ENCODE results near the gene CCDC69. TPM values are rescaled to one million over a fixed set of nuclear protein-coding genes. Genes with fewer than 3 reads are reported as not detected.
A peak's percentile ranks its signal among the peaks of the same experiment; 100 is the strongest.

CCDC69 gene
- total RNA-seq, 1 donor from 2014 or later, result 20.0 TPM

- DNase-seq (ENCODE audit: low spot score), result no peak
Observed at GRCh38 chr5:151143645-151144044, 80.2 kb downstream of the CCDC69 start.

- DNase-seq (ENCODE audit: low spot score), result no peak
Observed at GRCh38 chr5:151142933-151143332, 81.0 kb downstream of the CCDC69 start.

- DNase-seq (ENCODE audit: low spot score), result peak; percentile 52
Observed at GRCh38 chr5:151141535-151141934, 82.4 kb downstream of the CCDC69 start.

GRCh38 chr5:151140686-151141459 lies 83.0 kb downstream of the CCDC69 start:
- no peak for DNase-seq (ENCODE audit: low spot score)

GRCh38 chr5:151139646-151140045 lies 84.2 kb downstream of the CCDC69 start:
- no peak for DNase-seq (ENCODE audit: low spot score)

GRCh38 chr5:151139015-151139414 lies 84.9 kb downstream of the CCDC69 start:
- DNase-seq (ENCODE audit: low spot score), result no peak

GRCh38 chr5:151138114-151138513 lies 85.8 kb downstream of the CCDC69 start:
- no peak for DNase-seq (ENCODE audit: low spot score)

- no peak for DNase-seq (ENCODE audit: low spot score)
Observed at GRCh38 chr5:151137067-151137825, 86.6 kb downstream of the CCDC69 start.

- peak; percentile 61 for DNase-seq (ENCODE audit: low spot score)
Observed at GRCh38 chr5:151134228-151134627, 89.7 kb downstream of the CCDC69 start.

- DNase-seq (ENCODE audit: low spot score), result peak; percentile 35
Observed at GRCh38 chr5:151132963-151133362, 90.9 kb downstream of the CCDC69 start.

Other genes with a start within 250 kb of the CCDC69 start
- gene GPX3, start 203.5 kb downstream of the CCDC69 start, total RNA-seq (ENCODE audit: insufficient read depth, low replicate concordance), result 32.7 TPM
- gene TNIP1, start 143.1 kb downstream of the CCDC69 start, total RNA-seq (ENCODE audit: insufficient read depth, low replicate concordance), result 58.7 TPM
- 293 TPM for gene ANXA6, start 66.3 kb downstream of the CCDC69 start, total RNA-seq (ENCODE audit: insufficient read depth, low replicate concordance)
- gene GM2A, start 29.1 kb upstream of the CCDC69 start, total RNA-seq (ENCODE audit: insufficient read depth, low replicate concordance), result 26.2 TPM
- 1.4 TPM for gene SLC36A3, start 79.7 kb upstream of the CCDC69 start, total RNA-seq (ENCODE audit: insufficient read depth, low replicate concordance)
- 1.7 TPM for gene SLC36A2, start 123.5 kb upstream of the CCDC69 start, total RNA-seq (ENCODE audit: insufficient read depth, low replicate concordance)
- gene SLC36A1, start 223.5 kb upstream of the CCDC69 start, total RNA-seq (ENCODE audit: insufficient read depth, low replicate concordance), result 4.1 TPM